BJ (cell line): Measurements from ENCODE around the gene SLC16A11. TPM values are rescaled to one million over a fixed set of nuclear protein-coding genes. Genes with fewer than 3 reads are reported as not detected.

ENCODE experiments used
- CTCF ChIA-PET: fragments of 350-600 bp; formaldehyde crosslinking; extraction: SDS; loops from one replicate; lab custom pipeline; 2021; ENCODE audit warnings: antibody characterized with exemption, inconsistent platforms; lab: Yijun Ruan, JAX
- POLR2A ChIA-PET: fragments of 300-600 bp; sonication (Branson Sonifier 250); formaldehyde crosslinking; extraction: SDS; loops from one replicate; lab custom pipeline; 2021; ENCODE audit warnings: antibody characterized with exemption; lab: Charles Lee
- DNase-seq: peaks from one replicate; pipeline ENCODE4 v3.0.0-alpha.2; 2011; ENCODE audit warnings: low read depth
- H3K27me3 ChIP-seq: 2 replicates; pipeline ENCODE4 v1.6.0; 2011; ENCODE audit warnings: low read length; ENCODE audit not compliant: control insufficient read depth, insufficient read depth
- H3K36me3 ChIP-seq: 2 replicates; pipeline ENCODE4 v1.5.1; 2011; ENCODE audit warnings: low read length; ENCODE audit not compliant: control insufficient read depth, insufficient read depth
- H3K4me3 ChIP-seq: 2 replicates; pipeline ENCODE4 v1.5.1; 2011; ENCODE audit warnings: low read depth, mild to moderate bottlenecking, control low read depth, low read length
- polyA plus RNA-seq: library from polyadenylated mRNA; depleted of rRNA; stranded (reverse); fragments of >200 nt; gene quantifications from 2 replicates; pipeline ENCODE4 v1.2.3, GENCODE V29; 2011
- TF ChIP-seq, protein P1 (sequence below): IDR thresholded peaks from 2 replicates; pipeline ENCODE4 v1.5.1; 2011; ENCODE audit warnings: low read depth, mild to moderate bottlenecking, control low read depth, inconsistent platforms, low read length, moderate library complexity; ENCODE audit not compliant: insufficient read depth

SLC16A11 gene
- polyA plus RNA-seq, 1 experiment = not detected

DNA sequence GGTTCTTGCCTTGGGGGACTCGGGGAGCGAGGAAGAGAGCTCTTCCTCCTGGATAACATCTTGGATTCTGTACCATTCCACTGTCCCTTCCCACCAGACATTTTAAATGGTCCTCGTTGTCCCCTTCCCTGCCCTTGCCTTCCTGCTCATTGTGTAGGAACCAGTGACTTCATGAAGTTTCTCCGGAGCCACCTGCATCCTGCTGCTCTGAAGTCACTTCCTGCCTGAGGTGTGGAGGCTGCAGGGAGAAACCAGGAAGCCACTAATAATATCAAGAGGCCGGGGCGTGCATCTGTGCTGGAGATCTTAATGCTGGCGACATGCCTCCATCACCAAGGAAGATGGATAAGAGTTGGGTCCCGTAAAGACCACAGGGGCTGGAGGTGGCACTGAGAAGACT lies 14.2 kb downstream of the SLC16A11 start:
- Histone ChIP-seq H3K36me3 (no peaks in the 10 kb centered on the region), H3K27me3 (peaks cover 2% of the 10 kb centered on the region; the same call in 1 of the 2 replicates), H3K4me3 (no peak overlapping the region)
- POLR2A ChIA-PET = no interaction called here
- TF ChIP-seq, protein P1, sequence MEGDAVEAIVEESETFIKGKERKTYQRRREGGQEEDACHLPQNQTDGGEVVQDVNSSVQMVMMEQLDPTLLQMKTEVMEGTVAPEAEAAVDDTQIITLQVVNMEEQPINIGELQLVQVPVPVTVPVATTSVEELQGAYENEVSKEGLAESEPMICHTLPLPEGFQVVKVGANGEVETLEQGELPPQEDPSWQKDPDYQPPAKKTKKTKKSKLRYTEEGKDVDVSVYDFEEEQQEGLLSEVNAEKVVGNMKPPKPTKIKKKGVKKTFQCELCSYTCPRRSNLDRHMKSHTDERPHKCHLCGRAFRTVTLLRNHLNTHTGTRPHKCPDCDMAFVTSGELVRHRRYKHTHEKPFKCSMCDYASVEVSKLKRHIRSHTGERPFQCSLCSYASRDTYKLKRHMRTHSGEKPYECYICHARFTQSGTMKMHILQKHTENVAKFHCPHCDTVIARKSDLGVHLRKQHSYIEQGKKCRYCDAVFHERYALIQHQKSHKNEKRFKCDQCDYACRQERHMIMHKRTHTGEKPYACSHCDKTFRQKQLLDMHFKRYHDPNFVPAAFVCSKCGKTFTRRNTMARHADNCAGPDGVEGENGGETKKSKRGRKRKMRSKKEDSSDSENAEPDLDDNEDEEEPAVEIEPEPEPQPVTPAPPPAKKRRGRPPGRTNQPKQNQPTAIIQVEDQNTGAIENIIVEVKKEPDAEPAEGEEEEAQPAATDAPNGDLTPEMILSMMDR = no peak
- CTCF ChIA-PET = interaction anchor here (1.5 kb wide), 1 partner anchor 8 kb away, joined by 5 read pairs; no protein-coding TSS in a partner anchor
- DNase-seq = no peak

DNA sequence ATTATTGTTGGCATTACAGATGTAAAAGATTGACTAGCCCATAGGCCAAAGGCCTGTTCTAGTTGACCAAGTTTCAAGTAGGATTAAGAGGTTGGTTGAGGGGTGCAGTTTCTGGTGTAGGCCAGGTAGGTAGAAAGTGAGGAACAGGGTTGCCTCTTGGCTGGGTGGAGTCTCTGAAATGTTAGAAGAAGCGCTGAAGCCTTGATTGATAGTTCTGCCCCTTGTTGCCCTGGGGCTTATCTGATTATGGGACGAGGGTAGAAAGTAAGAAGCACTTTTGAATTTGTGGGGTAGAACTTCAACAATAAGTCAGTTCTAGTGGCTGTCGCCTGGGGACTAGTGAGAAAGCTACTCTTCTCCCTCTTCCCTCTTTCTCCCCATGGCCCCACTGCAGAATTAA lies 14.8 kb downstream of the SLC16A11 start:
- H3K36me3 ChIP-seq = no peaks in the 10 kb centered on the region
- POLR2A ChIA-PET = no interaction called here
- no peak overlapping the region for H3K4me3 ChIP-seq
- CTCF ChIA-PET = interaction anchor here (1.5 kb wide), 1 partner anchor 8 kb away, joined by 5 read pairs; no protein-coding TSS in a partner anchor
- TF ChIP-seq, protein P1 = no peak
- H3K27me3 ChIP-seq = peaks cover 2% of the 10 kb centered on the region; the same call in 1 of the 2 replicates
- no peak for DNase-seq

DNA sequence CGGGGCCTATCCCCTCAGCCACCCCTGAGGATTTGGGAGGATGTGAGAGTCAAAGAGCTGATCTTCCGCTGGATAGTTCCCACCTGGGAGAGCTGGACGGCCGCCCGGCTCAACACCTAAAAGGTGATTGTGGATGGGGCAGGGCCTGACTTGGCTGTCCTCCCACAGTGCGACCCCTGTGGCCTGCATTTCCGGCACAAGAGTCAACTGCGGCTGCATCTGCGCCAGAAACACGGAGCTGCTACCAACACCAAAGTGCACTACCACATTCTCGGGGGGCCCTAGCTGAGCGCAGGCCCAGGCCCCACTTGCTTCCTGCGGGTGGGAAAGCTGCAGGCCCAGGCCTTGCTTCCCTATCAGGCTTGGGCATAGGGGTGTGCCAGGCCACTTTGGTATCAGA lies 16.6 kb downstream of the SLC16A11 start:
- H3K36me3 ChIP-seq = no peaks in the 10 kb centered on the region
- H3K4me3 ChIP-seq = no peak overlapping the region
- peaks cover 2% of the 10 kb centered on the region; the same call in 1 of the 2 replicates for H3K27me3 ChIP-seq
- ChIA-PET CTCF (interaction anchor here (0.8 to 1.5 kb wide), 2 partner anchors 8 to 113 kb away, joined by 3 read pairs; partner anchors contain the start of gene SLC16A13), POLR2A (no interaction called here)
- TF ChIP-seq, protein P1 = no peak
- no peak for DNase-seq

DNA sequence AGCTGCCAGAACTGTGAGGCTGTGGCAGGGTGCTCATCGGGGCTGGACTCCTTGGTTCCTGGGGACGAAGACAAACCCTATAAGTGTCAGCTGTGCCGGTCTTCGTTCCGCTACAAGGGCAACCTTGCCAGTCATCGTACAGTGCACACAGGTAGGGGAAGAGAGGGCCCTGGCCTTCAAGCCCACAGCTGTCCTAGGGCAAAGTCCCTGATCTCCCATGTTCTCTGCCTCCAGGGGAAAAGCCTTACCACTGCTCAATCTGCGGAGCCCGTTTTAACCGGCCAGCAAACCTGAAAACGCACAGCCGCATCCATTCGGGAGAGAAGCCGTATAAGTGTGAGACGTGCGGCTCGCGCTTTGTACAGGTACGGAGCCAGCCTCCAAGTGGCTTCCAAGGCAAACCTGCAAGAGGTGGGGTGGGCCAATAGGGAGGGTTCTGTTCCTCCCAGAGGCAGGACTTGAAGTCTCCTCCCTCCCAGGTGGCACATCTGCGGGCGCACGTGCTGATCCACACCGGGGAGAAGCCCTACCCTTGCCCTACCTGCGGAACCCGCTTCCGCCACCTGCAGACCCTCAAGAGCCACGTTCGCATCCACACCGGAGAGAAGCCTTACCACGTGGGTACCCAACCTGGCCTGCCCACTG lies 17.3 kb downstream of the SLC16A11 start:
- Histone ChIP-seq H3K4me3 (no peak overlapping the region), H3K27me3 (peaks cover 2% of the 10 kb centered on the region; the same call in 1 of the 2 replicates), H3K36me3 (no peaks in the 10 kb centered on the region)
- TF ChIP-seq, protein P1 = no peak
- ChIA-PET CTCF (interaction anchor here (2.3 kb wide), 1 partner anchor 22 kb away, joined by 7 read pairs; no protein-coding TSS in a partner anchor), POLR2A (no interaction called here)
- DNase-seq = no peak

DNA sequence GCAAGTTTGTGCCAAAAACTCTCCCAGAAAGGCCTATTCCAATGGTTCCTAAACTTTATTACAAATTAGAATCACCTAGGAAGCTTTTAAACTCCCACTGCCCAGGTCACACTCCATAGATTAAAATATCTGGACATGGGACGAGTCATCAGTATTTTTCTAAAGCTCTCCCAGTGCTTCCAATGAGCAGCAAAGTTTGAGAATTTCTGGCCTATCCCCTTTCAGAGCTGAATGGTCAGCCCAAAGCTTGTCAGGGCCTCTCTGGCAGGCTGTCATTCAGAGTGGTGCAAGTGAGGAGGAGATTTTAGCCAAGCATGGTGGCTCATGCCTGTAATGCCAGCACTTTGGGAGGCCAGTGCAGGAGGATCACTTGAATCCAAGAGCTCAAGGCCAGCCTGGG lies 18.6 kb downstream of the SLC16A11 start:
- ChIA-PET CTCF (interaction anchor here (0.6 to 2.6 kb wide), 4 partner anchors 11 to 1333 kb away, joined by 3 to 10 read pairs (median 5); partner anchors contain the start of gene SLC16A13), POLR2A (no interaction called here)
- H3K27me3 ChIP-seq = peaks cover 2% of the 10 kb centered on the region; the same call in 1 of the 2 replicates
- no peak overlapping the region for H3K4me3 ChIP-seq
- DNase-seq = no peak
- H3K36me3 ChIP-seq = no peaks in the 10 kb centered on the region
- TF ChIP-seq, protein P1 = no peak
